DOHH2 (cell line): ENCODE results near the gene DAAM1.

Experiments used
- H3F3A ChIP-seq: fragments of 200-600 bp; sonication (generic), shearing (Covaris generic); 2 replicates; pipeline ENCODE4 v1.6.0; 2016; ENCODE audit warnings: antibody characterized with exemption, mild to moderate bottlenecking; ENCODE audit not compliant: control insufficient read depth, insufficient read depth
- H3K27ac ChIP-seq: fragments of 200-600 bp; sonication (generic); 2 replicates; pipeline ENCODE4 v1.5.1; 2014; ENCODE audit warnings: low read depth, mild to moderate bottlenecking, low read length, moderate library complexity
- H3K27me3 ChIP-seq: fragments of 200-600 bp; sonication (generic); 2 replicates; pipeline ENCODE4 v1.6.1; 2014; ENCODE audit warnings: mild to moderate bottlenecking, low read length, mixed read lengths; ENCODE audit not compliant: control insufficient read depth
- H3K36me3 ChIP-seq: fragments of 200-600 bp; sonication (generic); 2 replicates; pipeline ENCODE4 v1.6.1; 2014; ENCODE audit warnings: mild to moderate bottlenecking, low read length, moderate library complexity, mixed read lengths; ENCODE audit not compliant: control insufficient read depth
- H3K4me1 ChIP-seq: fragments of 200-600 bp; sonication (generic); 2 replicates; pipeline ENCODE4 v1.6.1; 2014; ENCODE audit warnings: mild to moderate bottlenecking, low read length, mixed read lengths; ENCODE audit not compliant: control insufficient read depth
- H3K4me2 ChIP-seq: fragments of 200-600 bp; sonication (generic); 2 replicates; pipeline ENCODE4 v1.6.0; 2014; ENCODE audit warnings: mild to moderate bottlenecking, low read length, moderate library complexity
- H3K4me3 ChIP-seq: fragments of 200-600 bp; sonication (generic); 2 replicates; pipeline ENCODE4 v1.5.1; 2014; ENCODE audit warnings: mild to moderate bottlenecking, low read length, mixed read lengths
- H3K79me2 ChIP-seq: fragments of 200-600 bp; sonication (generic); 2 replicates; pipeline ENCODE4 v1.6.1; 2014; ENCODE audit warnings: mild to moderate bottlenecking, low read length, mixed read lengths; ENCODE audit not compliant: control insufficient read depth
- H3K9me2 ChIP-seq: fragments of 200-600 bp; sonication (generic); replicated peaks from 2 replicates; pipeline ENCODE4 v1.6.1; 2014; ENCODE audit warnings: mild to moderate bottlenecking, low read length, mixed read lengths; ENCODE audit not compliant: control insufficient read depth
- H3K9me3 ChIP-seq: fragments of 200-600 bp; sonication (generic); 2 replicates; pipeline ENCODE4 v1.6.1; 2014; ENCODE audit warnings: antibody characterized with exemption, low read length, mixed read lengths; ENCODE audit not compliant: control insufficient read depth, insufficient read depth
- H4K20me1 ChIP-seq: fragments of 200-600 bp; sonication (generic); 2 replicates; pipeline ENCODE4 v1.6.0; 2014; ENCODE audit warnings: low read depth, mild to moderate bottlenecking, antibody characterized with exemption, low read length, moderate library complexity; ENCODE audit not compliant: control insufficient read depth, insufficient read depth
- EZH2phosphoT487 ChIP-seq: fragments of 200-600 bp; sonication (generic); IDR thresholded peaks from 2 replicates; pipeline ENCODE4 v1.6.1; 2017; ENCODE audit warnings: borderline replicate concordance, mild to moderate bottlenecking, antibody characterized with exemption, low read length, moderate library complexity, mixed read lengths
- TF ChIP-seq, protein P1 (sequence below): fragments of 200-600 bp; sonication (generic); IDR thresholded peaks from one replicate; pipeline ENCODE4 v1.5.1; 2014; ENCODE audit warnings: antibody characterized with exemption, mild to moderate bottlenecking, low read depth, low read length; ENCODE audit not compliant: poor library complexity, severe bottlenecking

Gene DAAM1

GRCh38 chr14:59159169-59159568, 29.3 kb upstream of the DAAM1 start:
- Histone ChIP-seq H3K79me2 (no peaks in the 10 kb centered on the region), H3K4me1 (peaks cover 4% of the 10 kb centered on the region; the same call in 1 of the 2 replicates)

DNA sequence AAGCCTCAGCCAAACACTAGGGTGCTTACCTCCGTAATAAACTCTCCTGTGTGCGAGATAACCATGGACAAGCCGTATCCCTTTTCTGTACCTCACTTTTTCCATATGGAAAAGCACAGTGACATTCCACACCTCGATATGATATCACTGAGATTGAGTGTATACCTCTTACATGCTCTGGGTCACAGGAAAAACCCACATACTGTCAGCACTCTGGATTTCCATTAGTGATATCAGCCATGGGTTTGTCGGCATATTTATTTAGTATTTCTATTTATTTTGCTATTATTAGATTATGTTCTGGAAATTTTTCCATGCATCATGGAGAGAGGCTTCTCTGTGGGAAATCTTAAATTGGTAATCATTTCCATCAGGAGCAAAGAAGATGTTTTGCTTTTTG, 28.0 kb upstream of the DAAM1 start:
- H3K27ac ChIP-seq, result no peak overlapping the region
- no peaks in the 10 kb centered on the region for H4K20me1 ChIP-seq
- H3K9me2 ChIP-seq, result no peaks in the 10 kb centered on the region
- TF ChIP-seq, protein P1, sequence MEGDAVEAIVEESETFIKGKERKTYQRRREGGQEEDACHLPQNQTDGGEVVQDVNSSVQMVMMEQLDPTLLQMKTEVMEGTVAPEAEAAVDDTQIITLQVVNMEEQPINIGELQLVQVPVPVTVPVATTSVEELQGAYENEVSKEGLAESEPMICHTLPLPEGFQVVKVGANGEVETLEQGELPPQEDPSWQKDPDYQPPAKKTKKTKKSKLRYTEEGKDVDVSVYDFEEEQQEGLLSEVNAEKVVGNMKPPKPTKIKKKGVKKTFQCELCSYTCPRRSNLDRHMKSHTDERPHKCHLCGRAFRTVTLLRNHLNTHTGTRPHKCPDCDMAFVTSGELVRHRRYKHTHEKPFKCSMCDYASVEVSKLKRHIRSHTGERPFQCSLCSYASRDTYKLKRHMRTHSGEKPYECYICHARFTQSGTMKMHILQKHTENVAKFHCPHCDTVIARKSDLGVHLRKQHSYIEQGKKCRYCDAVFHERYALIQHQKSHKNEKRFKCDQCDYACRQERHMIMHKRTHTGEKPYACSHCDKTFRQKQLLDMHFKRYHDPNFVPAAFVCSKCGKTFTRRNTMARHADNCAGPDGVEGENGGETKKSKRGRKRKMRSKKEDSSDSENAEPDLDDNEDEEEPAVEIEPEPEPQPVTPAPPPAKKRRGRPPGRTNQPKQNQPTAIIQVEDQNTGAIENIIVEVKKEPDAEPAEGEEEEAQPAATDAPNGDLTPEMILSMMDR, result no peak
- no peak overlapping the region for H3K4me3 ChIP-seq
- no peaks in the 10 kb centered on the region for H3K79me2 ChIP-seq
- H3F3A ChIP-seq, result no peaks in the 10 kb centered on the region
- no peak overlapping the region for H3K4me2 ChIP-seq
- no peaks in the 10 kb centered on the region for H3K36me3 ChIP-seq
- H3K27me3 ChIP-seq, result no peaks in the 10 kb centered on the region
- H3K9me3 ChIP-seq, result no peaks in the 10 kb centered on the region
- no peaks in the 10 kb centered on the region for H3K4me1 ChIP-seq

More at GRCh38 chr14:59159169-59159568, 29.3 kb upstream of the DAAM1 start:
- no peak overlapping the region for H3K27ac ChIP-seq
- H3K27me3 ChIP-seq, result no peaks in the 10 kb centered on the region
- TF ChIP-seq, protein P1, result no peak
- no peak for TF ChIP-seq EZH2phosphoT487
- no peak overlapping the region for H3K4me2 ChIP-seq
- H3K9me2 ChIP-seq, result no peaks in the 10 kb centered on the region
- H3K4me3 ChIP-seq, result no peak overlapping the region
- H3F3A ChIP-seq, result no peaks in the 10 kb centered on the region
- H4K20me1 ChIP-seq, result no peaks in the 10 kb centered on the region
- no peaks in the 10 kb centered on the region for H3K36me3 ChIP-seq
- H3K9me3 ChIP-seq, result no peaks in the 10 kb centered on the region

DNA sequence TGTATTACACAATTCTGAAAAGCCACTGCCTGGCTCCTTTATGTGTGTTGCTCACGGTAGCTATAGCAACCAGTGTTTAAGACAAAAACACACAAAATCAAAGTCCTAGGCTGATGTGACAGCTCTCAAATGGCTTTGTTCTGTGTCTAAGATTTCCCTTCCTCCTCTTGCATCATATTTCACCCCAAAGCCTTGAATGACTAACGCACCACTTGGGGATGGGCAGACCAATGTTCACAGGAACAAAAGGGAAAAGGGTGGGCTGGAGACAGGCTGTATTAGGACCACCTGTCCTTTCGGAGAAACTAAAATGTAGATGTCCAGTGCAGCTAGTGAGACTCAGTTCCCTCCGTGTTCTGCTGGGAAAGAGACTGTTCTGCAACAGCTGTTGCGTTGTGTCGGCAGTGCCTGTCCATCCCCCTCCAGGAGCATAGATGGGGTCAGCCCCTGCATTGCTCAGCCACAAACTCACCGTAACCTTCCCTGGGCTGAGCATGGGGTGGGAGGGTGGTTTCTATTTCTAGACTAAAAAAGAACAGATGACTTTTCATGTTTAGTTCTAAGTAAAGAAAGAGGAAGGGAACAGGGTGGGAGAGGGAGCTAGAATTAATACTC, 26.8 kb upstream of the DAAM1 start:
- no peaks in the 10 kb centered on the region for H4K20me1 ChIP-seq
- H3K27ac ChIP-seq, result no peak overlapping the region
- no peaks in the 10 kb centered on the region for H3K4me1 ChIP-seq
- H3K4me2 ChIP-seq, result no peak overlapping the region
- H3K9me2 ChIP-seq, result no peaks in the 10 kb centered on the region
- H3K36me3 ChIP-seq, result no peaks in the 10 kb centered on the region
- H3K27me3 ChIP-seq, result no peaks in the 10 kb centered on the region
- no peaks in the 10 kb centered on the region for H3K9me3 ChIP-seq
- H3F3A ChIP-seq, result no peaks in the 10 kb centered on the region
- H3K79me2 ChIP-seq, result no peaks in the 10 kb centered on the region
- TF ChIP-seq, protein P1, result no peak
- no peak for TF ChIP-seq EZH2phosphoT487
- no peak overlapping the region for H3K4me3 ChIP-seq
